SU-DHL-6 (cell line): Measurements from ENCODE around the gene HNF1B.

Experiments
- H2AFZ ChIP-seq: fragments of 200-600 bp; sonication (generic); 2 replicates; pipeline ENCODE4 v1.6.1; 2014; ENCODE audit warnings: low read depth, mild to moderate bottlenecking, moderate library complexity, mixed read lengths, antibody characterized with exemption, low read length; ENCODE audit not compliant: severe bottlenecking
- H3F3A ChIP-seq: fragments of 200-600 bp; shearing (Covaris generic); 2 replicates; pipeline ENCODE4 v1.6.0; 2016; ENCODE audit warnings: antibody characterized with exemption, mild to moderate bottlenecking; ENCODE audit not compliant: insufficient read depth
- H3K27ac ChIP-seq: fragments of 200-600 bp; sonication (generic); 2 replicates; pipeline ENCODE4 v1.5.1; 2016; ENCODE audit warnings: low read depth, mild to moderate bottlenecking, low read length, moderate library complexity, mixed read lengths
- H3K27me3 ChIP-seq: fragments of 200-600 bp; sonication (generic), shearing (Covaris generic); 2 replicates; pipeline ENCODE4 v1.6.0; 2014; ENCODE audit warnings: mild to moderate bottlenecking, low read length
- H3K36me3 ChIP-seq: fragments of 200-600 bp; sonication (generic); 2 replicates; pipeline ENCODE4 v1.6.1; 2014; ENCODE audit warnings: mild to moderate bottlenecking, low read length, mixed read lengths
- H3K4me2 ChIP-seq: fragments of 300-600, 200-600 bp; shearing (Covaris generic), sonication (generic); 2 replicates; pipeline ENCODE4 v1.6.0; 2014; ENCODE audit warnings: low read length, low read depth, mild to moderate bottlenecking; ENCODE audit not compliant: poor library complexity, severe bottlenecking
- H3K4me3 ChIP-seq: fragments of 200-600 bp; sonication (generic); 2 replicates; pipeline ENCODE4 v1.5.1; 2014; ENCODE audit warnings: antibody characterized with exemption, low read length, mild to moderate bottlenecking, mixed read lengths; ENCODE audit not compliant: insufficient read depth, poor library complexity, severe bottlenecking
- H3K79me2 ChIP-seq: fragments of 200-600 bp; sonication (generic); 2 replicates; pipeline ENCODE4 v1.6.1; 2014; ENCODE audit warnings: mild to moderate bottlenecking, low read length, moderate library complexity; ENCODE audit not compliant: insufficient read depth
- H3K9ac ChIP-seq: fragments of 200-600 bp; sonication (generic); 2 replicates; pipeline ENCODE4 v1.7.0; 2014; ENCODE audit warnings: mild to moderate bottlenecking, low read length
- H3K9me2 ChIP-seq: fragments of 200-600 bp; sonication (generic); replicated peaks from 2 replicates; pipeline ENCODE4 v1.6.1; 2014; ENCODE audit warnings: low read length; ENCODE audit not compliant: insufficient read depth
- H3K9me3 ChIP-seq: fragments of 200-600 bp; sonication (generic); 2 replicates; pipeline ENCODE4 v1.6.1; 2014; ENCODE audit warnings: low read length, mixed read lengths; ENCODE audit not compliant: insufficient read depth
- H4K20me1 ChIP-seq: fragments of 200-600 bp; sonication (generic); 2 replicates; pipeline ENCODE4 v1.6.1; 2014; ENCODE audit warnings: low read depth, mild to moderate bottlenecking, antibody characterized with exemption, low read length, moderate library complexity, mixed read lengths
- EZH2phosphoT487 ChIP-seq: fragments of 200-600 bp; sonication (generic), shearing (Covaris generic); conservative IDR thresholded peaks from 2 replicates; pipeline ENCODE4 v1.6.1; 2018; ENCODE audit warnings: mild to moderate bottlenecking, antibody characterized with exemption, low read length, moderate library complexity, mixed read lengths
- TF ChIP-seq, protein P1 (sequence below): fragments of 200-600 bp; sonication (generic); IDR thresholded peaks from one replicate; pipeline ENCODE4 v1.5.1; 2017; ENCODE audit warnings: antibody characterized with exemption, mild to moderate bottlenecking, low read length, moderate library complexity; ENCODE audit not compliant: insufficient read depth, poor library complexity, severe bottlenecking

The HNF1B gene

DNA sequence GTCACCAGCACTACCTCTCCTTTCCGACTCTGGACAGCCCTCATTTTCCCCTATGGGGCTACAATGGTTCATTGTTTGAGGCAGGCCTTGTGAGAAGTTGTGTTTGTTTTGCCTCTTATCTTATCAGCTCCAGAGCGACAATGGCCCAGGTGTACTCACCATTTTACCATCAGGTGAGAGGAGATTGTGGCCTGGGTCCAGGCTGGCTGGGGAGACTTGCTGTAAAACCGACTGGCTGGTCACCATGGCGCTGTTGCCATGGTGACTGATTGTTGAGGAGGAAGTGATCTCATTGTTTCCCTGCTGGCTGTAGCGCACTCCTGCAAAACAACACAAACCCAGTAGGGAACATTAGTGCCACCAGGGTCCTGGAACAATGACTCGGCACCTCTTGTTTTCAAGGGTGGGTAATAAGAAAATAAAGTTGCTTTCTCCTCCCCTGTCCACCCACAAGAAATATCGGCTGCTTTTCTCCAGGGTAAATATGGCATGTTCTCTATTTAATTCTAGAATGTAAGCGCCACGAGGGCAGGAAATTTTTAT lies 34.4 kb downstream of the HNF1B start:
- H3K9ac ChIP-seq, result no peak overlapping the region
- H3K79me2 ChIP-seq, result no peaks in the 10 kb centered on the region
- TF ChIP-seq, protein P1, sequence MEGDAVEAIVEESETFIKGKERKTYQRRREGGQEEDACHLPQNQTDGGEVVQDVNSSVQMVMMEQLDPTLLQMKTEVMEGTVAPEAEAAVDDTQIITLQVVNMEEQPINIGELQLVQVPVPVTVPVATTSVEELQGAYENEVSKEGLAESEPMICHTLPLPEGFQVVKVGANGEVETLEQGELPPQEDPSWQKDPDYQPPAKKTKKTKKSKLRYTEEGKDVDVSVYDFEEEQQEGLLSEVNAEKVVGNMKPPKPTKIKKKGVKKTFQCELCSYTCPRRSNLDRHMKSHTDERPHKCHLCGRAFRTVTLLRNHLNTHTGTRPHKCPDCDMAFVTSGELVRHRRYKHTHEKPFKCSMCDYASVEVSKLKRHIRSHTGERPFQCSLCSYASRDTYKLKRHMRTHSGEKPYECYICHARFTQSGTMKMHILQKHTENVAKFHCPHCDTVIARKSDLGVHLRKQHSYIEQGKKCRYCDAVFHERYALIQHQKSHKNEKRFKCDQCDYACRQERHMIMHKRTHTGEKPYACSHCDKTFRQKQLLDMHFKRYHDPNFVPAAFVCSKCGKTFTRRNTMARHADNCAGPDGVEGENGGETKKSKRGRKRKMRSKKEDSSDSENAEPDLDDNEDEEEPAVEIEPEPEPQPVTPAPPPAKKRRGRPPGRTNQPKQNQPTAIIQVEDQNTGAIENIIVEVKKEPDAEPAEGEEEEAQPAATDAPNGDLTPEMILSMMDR, result no peak
- no peak for TF ChIP-seq EZH2phosphoT487
- H2AFZ ChIP-seq, result no peak overlapping the region
- H3K36me3 ChIP-seq, result no peaks in the 10 kb centered on the region
- no peaks in the 10 kb centered on the region for H4K20me1 ChIP-seq
- H3K9me2 ChIP-seq, result no peaks in the 10 kb centered on the region
- no peak overlapping the region for H3K4me2 ChIP-seq
- no peaks in the 10 kb centered on the region for H3K27me3 ChIP-seq
- H3F3A ChIP-seq, result no peaks in the 10 kb centered on the region
- no peak overlapping the region for H3K27ac ChIP-seq
- no peak overlapping the region for H3K4me3 ChIP-seq
- H3K9me3 ChIP-seq, result no peaks in the 10 kb centered on the region

DNA sequence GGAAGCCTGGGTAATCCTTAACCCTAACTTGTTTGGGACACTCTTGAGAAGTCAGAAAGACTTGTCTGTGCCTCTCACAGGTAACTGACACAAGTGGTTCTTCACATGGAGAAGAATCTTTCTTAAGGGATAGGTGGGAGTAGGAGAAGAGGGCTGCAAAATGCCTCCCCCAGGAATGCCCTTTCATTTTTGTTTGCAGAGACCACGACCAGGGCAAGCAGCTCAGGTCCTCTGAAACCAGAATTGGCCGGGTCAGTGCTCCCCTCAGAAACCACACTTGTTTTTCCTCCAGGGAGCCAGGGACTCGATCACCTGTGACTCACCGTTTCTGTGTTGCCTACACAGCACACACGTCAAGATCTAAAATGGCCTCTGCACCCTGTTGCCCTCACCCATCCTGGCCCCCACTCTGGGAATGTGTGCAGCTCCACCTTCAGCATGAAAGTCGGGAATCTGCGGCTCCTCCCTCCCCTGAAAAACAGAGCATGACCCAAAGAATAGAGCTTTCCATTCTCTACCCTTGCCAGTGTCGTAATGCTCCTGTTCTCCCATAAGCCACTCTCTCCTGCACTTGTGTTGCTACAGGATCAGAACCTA lies 36.1 kb downstream of the HNF1B start:
- TF ChIP-seq, protein P1, result no peak
- Histone ChIP-seq H2AFZ (no peak overlapping the region), H3F3A (no peaks in the 10 kb centered on the region), H3K27me3 (no peaks in the 10 kb centered on the region), H4K20me1 (no peaks in the 10 kb centered on the region), H3K9me3 (no peaks in the 10 kb centered on the region), H3K4me3 (no peak overlapping the region), H3K27ac (no peak overlapping the region), H3K4me2 (no peak overlapping the region), H3K9ac (no peak overlapping the region), H3K79me2 (no peaks in the 10 kb centered on the region), H3K36me3 (no peaks in the 10 kb centered on the region), H3K9me2 (no peaks in the 10 kb centered on the region)

DNA sequence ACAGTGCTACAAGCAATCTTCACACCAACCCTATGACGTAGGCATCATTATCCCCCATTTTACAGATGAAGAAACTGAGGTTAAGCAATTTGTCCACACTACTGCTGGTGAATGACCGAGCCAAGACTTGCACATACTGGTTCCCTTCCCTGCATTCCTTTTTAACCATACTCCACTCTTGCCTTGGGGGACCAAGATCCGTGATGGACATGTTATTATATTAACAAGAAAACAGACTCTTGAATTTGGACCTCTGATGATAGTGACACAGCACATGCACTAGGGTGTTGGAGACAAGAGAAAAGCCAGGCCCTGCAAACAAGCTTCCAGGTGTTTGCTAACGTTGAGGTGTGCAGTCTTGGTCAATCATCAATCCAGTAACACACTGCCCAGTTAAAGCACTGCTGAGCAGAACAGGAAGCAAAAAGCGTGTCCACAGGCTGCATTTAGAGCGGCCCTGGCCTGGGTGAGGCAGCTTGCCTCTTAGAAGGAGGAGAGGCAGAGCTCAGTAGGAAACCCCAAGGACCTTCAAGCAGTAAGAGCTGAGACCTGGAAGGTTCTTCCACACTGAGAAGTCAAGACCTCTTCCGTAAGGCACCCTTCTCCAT lies 36.7 kb downstream of the HNF1B start:
- TF ChIP-seq, protein P1, result no peak
- no peak for TF ChIP-seq EZH2phosphoT487
- Histone ChIP-seq H3K4me2 (no peak overlapping the region), H2AFZ (no peak overlapping the region), H3K36me3 (no peaks in the 10 kb centered on the region), H3K9me2 (no peaks in the 10 kb centered on the region), H3K79me2 (no peaks in the 10 kb centered on the region), H3K9ac (no peak overlapping the region), H3K9me3 (no peaks in the 10 kb centered on the region), H3K27me3 (no peaks in the 10 kb centered on the region), H3K27ac (no peak overlapping the region), H3F3A (no peaks in the 10 kb centered on the region), H4K20me1 (no peaks in the 10 kb centered on the region), H3K4me3 (no peak overlapping the region)
